D721Med (cell line): Measurements from ENCODE around the gene IL36G.

ENCODE experiments used
- DNase-seq: peaks from one replicate; pipeline ENCODE4 v3.0.0; 2011; ENCODE audit warnings: low spot score; ENCODE audit not compliant: insufficient read length
- FAIRE-seq: peaks from 2 replicates; lab custom pipeline; 2011; peaks lifted over from hg19 to GRCh38; lab: Jason Lieb, UNC
- CTCF ChIP-seq: IDR thresholded peaks from 2 replicates; pipeline ENCODE4 v1.5.1; 2012; ENCODE audit warnings: mild to moderate bottlenecking, control low read depth; ENCODE audit not compliant: insufficient read depth; ENCODE audit errors: missing control alignments

IL36G gene

GRCh38 chr2:113015042-113015441, 37.2 kb downstream of the IL36G start:
- DNase-seq (no peak), FAIRE-seq (no peak)
- no peak for TF ChIP-seq CTCF

GRCh38 chr2:113015655-113016054, 37.8 kb downstream of the IL36G start:
- FAIRE-seq (no peak), DNase-seq (no peak)
- TF ChIP-seq CTCF = no peak

GRCh38 chr2:113018509-113018908, 40.7 kb downstream of the IL36G start:
- FAIRE-seq (no peak), DNase-seq (no peak)
- no peak for TF ChIP-seq CTCF

GRCh38 chr2:113021312-113021711, 43.5 kb downstream of the IL36G start:
- TF ChIP-seq CTCF = no peak
- FAIRE-seq (no peak), DNase-seq (no peak)

- DNase-seq (no peak), FAIRE-seq (no peak)
- no peak for TF ChIP-seq CTCF
Measured at GRCh38 chr2:113024764-113025163, 47.0 kb downstream of the IL36G start.

GRCh38 chr2:113025737-113026136, 47.9 kb downstream of the IL36G start:
- DNase-seq = no peak
- TF ChIP-seq CTCF = no peak
- FAIRE-seq = no peak

GRCh38 chr2:113027691-113028090, 49.9 kb downstream of the IL36G start:
- TF ChIP-seq CTCF = no peak
- no peak for DNase-seq
- no peak for FAIRE-seq
